Measurements from ENCODE around the gene RGS11. TPM values are rescaled to one million over a fixed set of nuclear protein-coding genes. Genes with fewer than 3 reads are reported as not detected.

RGS11 gene
- total and polyA plus RNA-seq, 2 of the 4 experiments (the other 2 are of a cell fraction) = under 0.01 to 0.48 TPM

DNA sequence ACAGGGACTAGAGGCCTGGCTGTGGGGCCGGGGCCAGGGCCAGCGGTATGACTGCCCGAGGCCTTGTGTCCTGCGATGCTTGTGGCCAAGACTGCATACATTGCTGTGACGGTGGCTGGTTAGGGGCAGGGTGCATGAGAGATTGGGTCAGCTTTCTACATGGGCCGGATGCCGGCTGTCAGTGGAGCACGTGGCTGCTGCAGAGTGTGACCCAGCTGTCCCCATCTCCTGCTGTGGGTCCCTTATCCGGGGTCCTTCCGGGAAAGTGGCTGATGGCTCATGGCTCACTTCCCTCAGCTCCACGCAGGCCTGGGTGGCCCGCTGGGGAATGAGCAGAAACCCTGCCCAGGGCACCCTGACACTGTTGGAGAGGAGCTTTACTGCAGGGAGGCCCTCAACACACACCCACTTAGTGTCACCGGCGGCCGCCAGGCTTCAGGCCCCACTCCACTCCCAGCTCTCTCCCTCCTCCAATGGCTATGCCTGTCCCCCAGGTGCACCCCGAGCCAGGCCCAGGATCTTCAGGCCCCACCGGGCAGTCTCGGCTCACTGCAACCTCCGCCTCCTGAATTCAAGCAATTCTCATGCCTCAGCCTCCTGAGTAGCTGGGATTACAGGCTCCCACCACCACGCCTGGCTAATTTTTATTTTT lies 808 bp upstream of the RGS11 start:
- 63% methylated on average over 6 of the region's 20 CpGs; no CpG with 5 or more reads in 1 of the 2 experiments for WGBS, 2 experiments (ENCODE audit: extremely low coverage in 2 of 2, insufficient read length in 1 of 2)
- Histone ChIP-seq H3K14ac (replicated peaks; ENCODE audit: low read depth, low read length) (no peak overlapping the region), H2BK120ac (ENCODE audit: low read depth, low read length) (no peak overlapping the region), H3K18ac (ENCODE audit: low read depth, low read length) (no peak overlapping the region), H3K27me3 (ENCODE audit: control insufficient read depth, insufficient read depth, low read length) (peaks cover 45% of the 10 kb centered on the region), H4K20me1 (ENCODE audit: insufficient read depth, low read length) (no peaks in the 10 kb centered on the region; the same call in 1 of the 2 replicates), H2AFZ (replicated peaks; ENCODE audit: low read length, poor library complexity) (peak overlapping the region; percentile 21), H4K5ac (ENCODE audit: low read depth, low read length) (no peak overlapping the region), H3K4me2 (ENCODE audit: low read depth, low read length) (no peak overlapping the region), H2AK9ac (replicated peaks; ENCODE audit: low read depth, low read length, poor library complexity) (peak overlapping the region; percentile 1), H3K4me3 (ENCODE audit: insufficient read depth, low read depth, low read length) (no peak overlapping the region), H2AK5ac (ENCODE audit: low read depth, low read length) (no peak overlapping the region), H3K23ac (ENCODE audit: low read depth, low read length) (no peak overlapping the region), H3K4ac (ENCODE audit: low read depth, low read length) (no peak overlapping the region), H3K27ac (ENCODE audit: insufficient read depth, low read length) (no peak overlapping the region), H3K4me1 (ENCODE audit: control insufficient read depth, insufficient read depth, low read length) (peaks cover 3% of the 10 kb centered on the region; the same call in 1 of the 2 replicates), H4K8ac (ENCODE audit: low read depth in 2 of 2, low read length in 2 of 2) (no peak overlapping the region), H2BK15ac (ENCODE audit: low read depth, low read length) (no peak overlapping the region), H4K91ac (ENCODE audit: insufficient read depth, low read depth, low read length) (no peak overlapping the region), H3K79me1 (ENCODE audit: low read depth in 1 of 2, low read length in 2 of 2) (no peaks in the 10 kb centered on the region), H2BK5ac (ENCODE audit: low read depth, low read length, poor library complexity, severe bottlenecking) (no peak overlapping the region), H3K56ac (ENCODE audit: extremely low read depth, insufficient read depth, low read length) (no peak overlapping the region), H3K9me3 (ENCODE audit: control insufficient read depth, insufficient read depth, low read length) (no peaks in the 10 kb centered on the region), H3K9me1 (ENCODE audit: insufficient read depth, low read length) (no peaks in the 10 kb centered on the region), H2BK20ac (ENCODE audit: low read depth, low read length) (no peak overlapping the region), H3K9ac (ENCODE audit: low read depth, low read length) (no peak overlapping the region), H3K36me3 (ENCODE audit: control insufficient read depth, insufficient read depth, low read length) (no peaks in the 10 kb centered on the region)
- BruUV-seq (replicated peaks) = no TSS peak
- CTCF ChIA-PET = no interaction called here
- POLR2A ChIA-PET (ENCODE audit: unreplicated experiment) = no interaction called here
- dilution Hi-C loops (cut with HindIII; ENCODE audit: low sequenced_read_pairs, unreplicated experiment) = no loop called here
- TF ChIP-seq RFX5 (IDR thresholded peaks at IDR 0.05; ENCODE audit: low read depth, low read length) (no peak), RAD21 (IDR thresholded peaks at IDR 0.05; ENCODE audit: low read length) (no peak), FOS (IDR thresholded peaks at IDR 0.05; ENCODE audit: low read depth, low read length) (no peak), RCOR1 (IDR thresholded peaks at IDR 0.05; ENCODE audit: insufficient replicate concordance, low read length) (no peak), MAZ (IDR thresholded peaks at IDR 0.05; ENCODE audit: borderline replicate concordance, low read depth, low read length) (no peak), MXI1 (IDR thresholded peaks at IDR 0.05; ENCODE audit: borderline replicate concordance, low read depth, low read length) (no peak), NFE2L2 (IDR thresholded peaks at IDR 0.05; ENCODE audit: low read depth, low read length) (no peak), BHLHE40 (IDR thresholded peaks at IDR 0.05; ENCODE audit: low read depth, low read length) (no peak), MAFK (IDR thresholded peaks at IDR 0.05; ENCODE audit: low read depth, low read length) (no peak), POLR2A (IDR thresholded peaks at IDR 0.05; ENCODE audit: low read depth, low read length) (no peak), CHD1 (IDR thresholded peaks at IDR 0.05; ENCODE audit: low read depth, low read length) (no peak), SMC3 (IDR thresholded peaks at IDR 0.05; ENCODE audit: low read depth, low read length) (no peak), CEBPB (IDR thresholded peaks at IDR 0.05; ENCODE audit: low read depth, low read length) (no peak)
- TF ChIP-seq, protein P1, sequence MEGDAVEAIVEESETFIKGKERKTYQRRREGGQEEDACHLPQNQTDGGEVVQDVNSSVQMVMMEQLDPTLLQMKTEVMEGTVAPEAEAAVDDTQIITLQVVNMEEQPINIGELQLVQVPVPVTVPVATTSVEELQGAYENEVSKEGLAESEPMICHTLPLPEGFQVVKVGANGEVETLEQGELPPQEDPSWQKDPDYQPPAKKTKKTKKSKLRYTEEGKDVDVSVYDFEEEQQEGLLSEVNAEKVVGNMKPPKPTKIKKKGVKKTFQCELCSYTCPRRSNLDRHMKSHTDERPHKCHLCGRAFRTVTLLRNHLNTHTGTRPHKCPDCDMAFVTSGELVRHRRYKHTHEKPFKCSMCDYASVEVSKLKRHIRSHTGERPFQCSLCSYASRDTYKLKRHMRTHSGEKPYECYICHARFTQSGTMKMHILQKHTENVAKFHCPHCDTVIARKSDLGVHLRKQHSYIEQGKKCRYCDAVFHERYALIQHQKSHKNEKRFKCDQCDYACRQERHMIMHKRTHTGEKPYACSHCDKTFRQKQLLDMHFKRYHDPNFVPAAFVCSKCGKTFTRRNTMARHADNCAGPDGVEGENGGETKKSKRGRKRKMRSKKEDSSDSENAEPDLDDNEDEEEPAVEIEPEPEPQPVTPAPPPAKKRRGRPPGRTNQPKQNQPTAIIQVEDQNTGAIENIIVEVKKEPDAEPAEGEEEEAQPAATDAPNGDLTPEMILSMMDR (conservative IDR thresholded peaks at IDR 0.05; ENCODE audit: low read depth, low read length) = no peak
- TF ChIP-seq, protein P2, sequence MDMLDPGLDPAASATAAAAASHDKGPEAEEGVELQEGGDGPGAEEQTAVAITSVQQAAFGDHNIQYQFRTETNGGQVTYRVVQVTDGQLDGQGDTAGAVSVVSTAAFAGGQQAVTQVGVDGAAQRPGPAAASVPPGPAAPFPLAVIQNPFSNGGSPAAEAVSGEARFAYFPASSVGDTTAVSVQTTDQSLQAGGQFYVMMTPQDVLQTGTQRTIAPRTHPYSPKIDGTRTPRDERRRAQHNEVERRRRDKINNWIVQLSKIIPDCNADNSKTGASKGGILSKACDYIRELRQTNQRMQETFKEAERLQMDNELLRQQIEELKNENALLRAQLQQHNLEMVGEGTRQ (IDR thresholded peaks at IDR 0.05; ENCODE audit: low read depth, low read length) = no peak
- TF ChIP-seq, protein P3, sequence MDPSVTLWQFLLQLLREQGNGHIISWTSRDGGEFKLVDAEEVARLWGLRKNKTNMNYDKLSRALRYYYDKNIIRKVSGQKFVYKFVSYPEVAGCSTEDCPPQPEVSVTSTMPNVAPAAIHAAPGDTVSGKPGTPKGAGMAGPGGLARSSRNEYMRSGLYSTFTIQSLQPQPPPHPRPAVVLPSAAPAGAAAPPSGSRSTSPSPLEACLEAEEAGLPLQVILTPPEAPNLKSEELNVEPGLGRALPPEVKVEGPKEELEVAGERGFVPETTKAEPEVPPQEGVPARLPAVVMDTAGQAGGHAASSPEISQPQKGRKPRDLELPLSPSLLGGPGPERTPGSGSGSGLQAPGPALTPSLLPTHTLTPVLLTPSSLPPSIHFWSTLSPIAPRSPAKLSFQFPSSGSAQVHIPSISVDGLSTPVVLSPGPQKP (IDR thresholded peaks at IDR 0.05; ENCODE audit: borderline replicate concordance, low read depth, low read length) = no peak
- DNase-seq = no peak
- intact Hi-C loops (cut with micrococcal nuclease) = no loop called here
- in situ Hi-C loops (cut with MboI; ENCODE audit: low sequenced_read_pairs) = no loop called here
- no peak for ATAC-seq (ENCODE audit: low read depth)
